Immature natural killer cell (primary cell): Measurements from ENCODE around the gene MKI67. TPM values are rescaled to one million over a fixed set of nuclear protein-coding genes. Genes with fewer than 3 reads are reported as not detected.

Experiments
- DNase-seq, 3 donors: peaks; one replicate each; pipeline ENCODE4 v3.0.0; 2022; ENCODE audit warnings: mixed read lengths in 1 of 3
- H3K27ac Mint-ChIP-seq, 6 donors: one replicate each; pipeline ENCODE4 v1.8.0; 2020; ENCODE audit warnings: mixed read lengths in 6 of 6, mild to moderate bottlenecking in 5 of 6, inconsistent platforms in 4 of 6, moderate library complexity in 3 of 6
- H3K27me3 Mint-ChIP-seq, 3 donors: one replicate each; pipeline ENCODE4 v1.8.0; 2020 to 2021; ENCODE audit warnings: low read depth in 3 of 3, mild to moderate bottlenecking in 3 of 3, mixed read lengths in 3 of 3, moderate library complexity in 3 of 3, inconsistent platforms in 1 of 3
- H3K36me3 Mint-ChIP-seq, 3 donors: one replicate each; pipeline ENCODE4 v1.8.0; 2020; ENCODE audit warnings: mixed read lengths in 3 of 3, inconsistent platforms in 2 of 3, mild to moderate bottlenecking in 2 of 3
- H3K4me1 Mint-ChIP-seq, 2 donors: one replicate each; pipeline ENCODE4 v1.8.0; 2020; ENCODE audit warnings: inconsistent platforms in 2 of 2, mild to moderate bottlenecking in 2 of 2, mixed read lengths in 2 of 2, moderate library complexity in 1 of 2
- H3K4me3 Mint-ChIP-seq, 5 donors: one replicate each; pipeline ENCODE4 v1.8.0; 2020; ENCODE audit warnings: mild to moderate bottlenecking in 5 of 5, mixed read lengths in 5 of 5, inconsistent platforms in 3 of 5, moderate library complexity in 3 of 5
- H3K9me3 Mint-ChIP-seq, 6 donors: one replicate each; pipeline ENCODE4 v1.8.0; 2020; ENCODE audit warnings: mild to moderate bottlenecking in 6 of 6, mixed read lengths in 6 of 6, inconsistent platforms in 4 of 6, moderate library complexity in 3 of 6
- polyA plus RNA-seq, 3 donors: library from polyadenylated mRNA; unstranded; fragments of 300-500 nt; fragmentation: Illumina TruSeq; gene quantifications; one replicate each; pipeline ENCODE4 v1.2.3, GENCODE V29; 2021

MKI67 gene
- polyA plus RNA-seq, 3 donors from 2014 or later: 0.10 to 1.2 TPM; not detected in 1

GRCh38 chr10:128080231-128080630 lies 46.0 kb downstream of the MKI67 start:
- Mint-ChIP-seq H3K4me3 (no peak overlapping the region), H3K4me1 (peaks cover 2 to 22% of the 10 kb centered on the region in 2 donors), H3K9me3 (no peaks in the 10 kb centered on the region), H3K27me3 (peaks cover 0 to 5% (median 1%) of the 10 kb centered on the region in 3 donors), H3K36me3 (peaks cover 15 to 60% (median 31%) of the 10 kb centered on the region in 3 donors), H3K27ac (no peak overlapping the region)
- no peak for DNase-seq

GRCh38 chr10:128078136-128078969 lies 47.9 kb downstream of the MKI67 start:
- Mint-ChIP-seq H3K36me3 (peaks cover 18 to 57% (median 28%) of the 10 kb centered on the region in 3 donors), H3K27me3 (peaks cover 0 to 1% (median 1%) of the 10 kb centered on the region in 3 donors), H3K27ac (peak overlapping the region in 3 of 6 donors; percentile 34 to 58 (median 45)), H3K9me3 (no peaks in the 10 kb centered on the region), H3K4me3 (no peak overlapping the region), H3K4me1 (peaks cover 9 to 36% of the 10 kb centered on the region in 2 donors)
- peak; percentile 38 to 48 (median 43) for DNase-seq

- peaks cover 0 to 1% (median 1%) of the 10 kb centered on the region in 3 donors for H3K27me3 Mint-ChIP-seq
- no peaks in the 10 kb centered on the region for H3K9me3 Mint-ChIP-seq
- H3K4me1 Mint-ChIP-seq: peaks cover 16 to 46% of the 10 kb centered on the region in 2 donors
- peaks cover 23 to 66% (median 25%) of the 10 kb centered on the region in 3 donors for H3K36me3 Mint-ChIP-seq
- peak overlapping the region in 2 of 6 donors; percentile 40 to 62 for H3K27ac Mint-ChIP-seq
- H3K4me3 Mint-ChIP-seq: no peak overlapping the region
- no peak for DNase-seq
These were observed 48.9 kb downstream of the MKI67 start for GRCh38 chr10:128077155-128077875.

- Mint-ChIP-seq H3K9me3 (no peaks in the 10 kb centered on the region), H3K4me1 (peaks cover 21 to 41% of the 10 kb centered on the region in 2 donors), H3K27me3 (peaks cover 0 to 5% (median 1%) of the 10 kb centered on the region in 3 donors), H3K27ac (peak overlapping the region in 3 of 6 donors; percentile 14 to 56 (median 17)), H3K36me3 (peaks cover 18 to 72% (median 26%) of the 10 kb centered on the region in 3 donors), H3K4me3 (no peak overlapping the region)
- DNase-seq: no peak
These were observed 51.6 kb downstream of the MKI67 start for GRCh38 chr10:128074589-128074988.

GRCh38 chr10:128073890-128074289 lies 52.3 kb downstream of the MKI67 start:
- Mint-ChIP-seq H3K27ac (peak overlapping the region in 4 of 6 donors; percentile 39 to 70 (median 49)), H3K4me1 (peaks cover 27 to 43% of the 10 kb centered on the region in 2 donors), H3K36me3 (peaks cover 17 to 70% (median 26%) of the 10 kb centered on the region in 3 donors), H3K9me3 (no peaks in the 10 kb centered on the region), H3K4me3 (peak overlapping the region in 3 of 5 donors; percentile 18 to 56 (median 51)), H3K27me3 (peaks cover 0 to 3% (median 1%) of the 10 kb centered on the region in 3 donors)
- DNase-seq: no peak

- Mint-ChIP-seq H3K4me3 (peak overlapping the region in 1 of 5 donors; percentile 18), H3K36me3 (peaks cover 17 to 70% (median 26%) of the 10 kb centered on the region in 3 donors), H3K9me3 (no peaks in the 10 kb centered on the region), H3K27ac (peak overlapping the region in 5 of 6 donors; percentile 17 to 46 (median 36)), H3K4me1 (peaks cover 30 to 43% of the 10 kb centered on the region in 2 donors), H3K27me3 (peaks cover 0 to 3% (median 1%) of the 10 kb centered on the region in 3 donors)
- no peak for DNase-seq
These were observed 53.1 kb downstream of the MKI67 start for GRCh38 chr10:128072941-128073645.

GRCh38 chr10:128072046-128072445 lies 54.2 kb downstream of the MKI67 start:
- Mint-ChIP-seq H3K27me3 (peaks cover 0 to 6% (median 2%) of the 10 kb centered on the region in 3 donors), H3K27ac (no peak overlapping the region), H3K36me3 (peaks cover 23 to 78% (median 32%) of the 10 kb centered on the region in 3 donors), H3K4me3 (no peak overlapping the region), H3K4me1 (peaks cover 38 to 50% of the 10 kb centered on the region in 2 donors), H3K9me3 (peaks cover 0 to 3% (median 0%) of the 10 kb centered on the region in 6 donors)
- no peak for DNase-seq

GRCh38 chr10:128071417-128071782 lies 54.8 kb downstream of the MKI67 start:
- Mint-ChIP-seq H3K36me3 (peaks cover 30 to 79% (median 38%) of the 10 kb centered on the region in 3 donors), H3K4me1 (peaks cover 44 to 56% of the 10 kb centered on the region in 2 donors), H3K27me3 (peaks cover 0 to 6% (median 6%) of the 10 kb centered on the region in 3 donors), H3K27ac (peak overlapping the region in 3 of 6 donors; percentile 40 to 72 (median 62)), H3K4me3 (no peak overlapping the region), H3K9me3 (peaks cover 0 to 3% (median 0%) of the 10 kb centered on the region in 6 donors)
- DNase-seq: no peak

GRCh38 chr10:128070721-128071416 lies 55.4 kb downstream of the MKI67 start:
- H3K9me3 Mint-ChIP-seq: peaks cover 0 to 3% (median 0%) of the 10 kb centered on the region in 6 donors
- H3K4me3 Mint-ChIP-seq: no peak overlapping the region
- H3K36me3 Mint-ChIP-seq: peaks cover 35 to 78% (median 38%) of the 10 kb centered on the region in 3 donors
- H3K27ac Mint-ChIP-seq: peak overlapping the region in 3 of 6 donors; percentile 40 to 72 (median 62)
- DNase-seq: no peak
- H3K27me3 Mint-ChIP-seq: peaks cover 0 to 10% (median 6%) of the 10 kb centered on the region in 3 donors
- peaks cover 50 to 59% of the 10 kb centered on the region in 2 donors for H3K4me1 Mint-ChIP-seq

- peaks cover 38 to 78% (median 44%) of the 10 kb centered on the region in 3 donors for H3K36me3 Mint-ChIP-seq
These were observed 56.1 kb downstream of the MKI67 start for GRCh38 chr10:128070161-128070560.

GRCh38 chr10:128069351-128070051 lies 56.7 kb downstream of the MKI67 start:
- H3K4me3 Mint-ChIP-seq: peak overlapping the region in 1 of 5 donors; percentile 27
- peak overlapping the region; percentile 61 to 87 (median 68) for H3K27ac Mint-ChIP-seq
- DNase-seq: peak; percentile 77 to 82 (median 81)
- peaks cover 0 to 3% (median 0%) of the 10 kb centered on the region in 6 donors for H3K9me3 Mint-ChIP-seq
- peaks cover 43 to 77% (median 48%) of the 10 kb centered on the region in 3 donors for H3K36me3 Mint-ChIP-seq
- H3K4me1 Mint-ChIP-seq: peaks cover 61 to 62% of the 10 kb centered on the region in 2 donors
- peaks cover 8 to 22% (median 9%) of the 10 kb centered on the region in 3 donors for H3K27me3 Mint-ChIP-seq

More at GRCh38 chr10:128070161-128070560, 56.1 kb downstream of the MKI67 start:
- Mint-ChIP-seq H3K4me3 (no peak overlapping the region), H3K4me1 (peaks cover 54 to 59% of the 10 kb centered on the region in 2 donors), H3K9me3 (peaks cover 0 to 3% (median 0%) of the 10 kb centered on the region in 6 donors), H3K27me3 (peaks cover 2 to 15% (median 6%) of the 10 kb centered on the region in 3 donors), H3K27ac (peak overlapping the region in 2 of 6 donors; percentile 49 to 87)
- DNase-seq: no peak
